Stimulated activated CD8-positive, alpha-beta memory T cell treated with anti-CD3 and anti-CD28 coated beads, Interleukin-15, amount 100 ng/mL, for 4 hours (primary cell): ENCODE data around the gene NQO2.
"Not testable (repeated sequence)": the region's sequence is repeated elsewhere in the genome, so short reads cannot be mapped to it uniquely, and the experiment has no call there.

ENCODE experiments used
- DNase-seq, 2 donors: peaks; one replicate each; pipeline ENCODE4 v3.0.0-alpha.2; 2020; ENCODE audit warnings: low read depth in 2 of 2

NQO2 gene

DNA sequence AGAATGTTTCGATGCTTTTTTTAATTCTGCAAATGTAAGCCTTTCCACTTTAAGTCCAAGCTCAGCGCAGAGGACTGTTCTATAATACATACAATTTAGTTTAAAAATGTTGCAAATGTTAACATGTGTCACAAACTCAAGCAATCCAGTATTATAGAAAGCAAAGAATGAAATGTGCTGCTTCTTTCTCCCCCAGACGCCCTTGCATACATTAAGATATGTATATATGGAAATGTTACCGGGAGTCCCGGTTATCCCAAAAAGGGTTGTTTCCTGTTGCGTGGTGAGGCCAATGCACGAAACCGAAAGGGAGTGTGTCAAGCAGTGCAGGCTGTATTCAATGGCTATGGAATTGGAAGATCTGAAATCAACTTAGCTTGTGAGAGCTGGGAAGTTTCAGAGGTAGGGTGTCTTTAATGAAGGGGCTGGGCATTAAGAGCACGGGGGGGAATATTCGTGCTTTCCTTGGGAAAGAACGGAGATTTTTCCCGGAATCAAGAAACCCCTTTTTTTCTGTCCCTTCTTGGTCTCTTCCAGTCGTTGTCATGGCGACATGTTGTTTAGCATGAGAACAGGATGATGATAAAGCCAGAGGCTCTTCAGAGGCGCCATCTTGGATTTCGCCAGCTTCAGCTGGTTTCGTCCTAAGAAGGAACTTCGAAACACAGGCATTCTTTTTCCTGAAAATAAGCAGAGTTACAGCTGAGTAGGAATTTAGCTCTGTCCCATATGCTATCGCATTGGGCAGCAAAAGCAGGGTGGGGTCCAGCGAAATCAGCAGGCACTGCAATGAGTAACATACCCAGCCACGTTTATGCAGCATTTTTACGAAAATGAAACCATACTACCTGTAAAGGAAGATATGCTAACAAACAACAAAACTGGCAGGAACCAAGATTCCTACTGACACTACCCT lies 10.1 kb upstream of the NQO2 start:
- DNase-seq = peak; percentile 41 to 62

- no peak for DNase-seq
Measured at GRCh38 chr6:2990248-2990931, 9.3 kb upstream of the NQO2 start.

DNA sequence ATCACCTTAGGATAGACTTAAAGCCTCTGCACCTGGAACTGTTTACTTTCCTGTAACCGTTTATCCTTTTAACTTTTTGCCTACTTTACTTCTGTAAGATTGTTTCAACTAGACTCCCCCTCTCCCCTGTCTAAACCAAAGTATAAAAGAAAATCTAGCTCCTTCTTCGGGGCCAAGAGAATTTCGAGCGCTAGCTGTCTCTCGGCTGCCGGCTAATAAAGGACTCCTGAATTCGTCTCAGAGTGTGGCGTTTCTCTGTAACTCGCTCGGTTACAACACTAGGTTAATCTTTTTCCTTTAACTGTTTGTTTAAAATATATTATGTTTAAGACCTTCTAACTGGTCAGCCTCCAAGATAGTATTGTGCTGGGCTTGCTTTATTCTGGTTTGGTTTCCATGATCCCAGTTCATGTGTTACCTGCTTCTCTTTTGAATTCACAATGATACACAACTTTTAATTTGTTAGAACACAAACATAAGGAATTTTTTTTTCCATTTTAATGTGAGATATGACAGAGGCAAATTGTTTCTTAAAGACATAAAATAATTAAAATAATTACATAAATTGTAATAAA lies 8.7 kb upstream of the NQO2 start:
- DNase-seq = no peak

DNA sequence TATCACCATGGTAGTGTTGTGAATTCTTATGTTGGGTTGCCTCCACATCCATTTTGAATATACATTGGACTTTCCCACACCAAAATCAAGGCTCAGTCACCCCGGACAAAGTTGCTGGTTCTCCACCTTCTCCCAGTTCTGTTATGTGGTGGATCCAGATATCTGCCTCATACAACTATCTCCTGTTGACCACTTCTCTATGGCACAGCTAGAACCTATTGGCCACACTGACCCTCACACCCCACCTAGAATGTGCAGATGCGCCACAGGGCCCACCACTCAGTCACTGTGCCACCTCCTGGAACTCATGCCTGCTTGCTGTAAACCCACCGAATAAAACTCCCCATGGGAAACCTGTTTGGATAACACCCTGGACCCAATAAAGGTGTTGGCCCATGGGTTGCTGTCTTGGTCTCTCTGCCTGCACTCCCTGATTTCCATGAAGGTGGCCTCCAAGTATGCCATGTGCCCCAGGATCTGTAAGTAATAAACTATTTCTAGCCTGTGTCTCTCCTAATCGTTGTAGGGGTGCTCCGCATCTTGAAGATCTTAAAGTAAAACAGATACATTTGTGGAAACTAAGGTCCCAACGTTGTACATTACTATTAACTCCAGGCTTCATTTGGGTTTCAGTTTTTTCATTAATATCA lies 7.2 kb upstream of the NQO2 start:
- no peak for DNase-seq

GRCh38 chr6:2993755-2994317 lies 5.9 kb upstream of the NQO2 start:
- no peak for DNase-seq

GRCh38 chr6:2998249-2998997 lies 1.3 kb upstream of the NQO2 start:
- DNase-seq = not testable (repeated sequence)

DNA sequence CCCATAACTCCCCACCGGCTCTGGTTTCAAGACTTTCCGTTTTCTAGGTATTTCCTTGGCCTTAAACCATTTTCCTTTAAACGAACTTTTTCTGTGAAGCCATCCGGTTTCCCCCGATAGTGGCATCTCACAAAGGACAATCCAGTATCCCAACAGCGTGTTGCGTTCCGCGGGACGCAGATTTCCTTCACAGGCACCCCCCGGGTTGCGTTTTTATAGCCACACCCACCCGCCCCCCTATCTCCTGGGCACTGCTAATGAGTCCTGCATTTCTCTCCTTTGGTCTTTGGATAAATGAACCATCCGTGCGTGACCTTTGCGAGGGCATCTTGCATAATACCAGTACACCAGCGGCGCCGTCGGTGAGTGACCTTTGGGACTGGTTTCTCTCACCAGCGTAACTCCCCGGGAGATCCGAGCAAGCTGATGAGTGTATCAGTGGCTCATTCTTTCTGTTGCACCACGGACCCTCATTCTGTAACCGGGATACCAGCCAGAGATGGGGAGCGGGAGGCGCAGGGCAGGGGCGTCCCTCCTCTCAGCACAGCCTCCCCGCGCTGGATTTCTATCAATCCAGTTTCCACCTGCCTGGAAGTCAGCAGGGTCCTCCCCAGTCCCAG lies 586 bp upstream of the NQO2 start:
- no peak for DNase-seq

- DNase-seq = no peak
Measured at GRCh38 chr6:3001146-3001772, 1.6 kb downstream of the NQO2 start.

GRCh38 chr6:3001773-3002293 lies 2.1 kb downstream of the NQO2 start:
- DNase-seq = no peak

DNA sequence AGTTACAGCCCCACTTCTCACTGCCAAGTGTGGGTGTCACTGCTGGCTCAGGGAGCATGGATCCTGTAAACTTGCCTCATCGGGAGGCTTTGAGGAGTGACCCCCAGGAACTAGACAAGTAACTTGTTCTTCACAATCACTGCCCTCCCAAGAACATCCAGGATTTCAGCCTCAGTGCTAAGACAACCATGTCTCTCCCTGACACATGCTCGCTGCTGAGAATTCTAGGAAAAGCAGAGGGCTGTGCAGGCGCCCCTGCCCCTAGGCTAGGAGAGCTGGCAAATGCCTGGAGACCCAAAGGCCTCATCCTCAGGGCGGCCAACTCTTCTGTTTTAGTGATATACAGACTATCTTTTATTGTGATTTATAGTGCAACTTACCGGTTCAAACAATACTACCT lies 3.5 kb downstream of the NQO2 start:
- not testable (repeated sequence) for DNase-seq

DNA sequence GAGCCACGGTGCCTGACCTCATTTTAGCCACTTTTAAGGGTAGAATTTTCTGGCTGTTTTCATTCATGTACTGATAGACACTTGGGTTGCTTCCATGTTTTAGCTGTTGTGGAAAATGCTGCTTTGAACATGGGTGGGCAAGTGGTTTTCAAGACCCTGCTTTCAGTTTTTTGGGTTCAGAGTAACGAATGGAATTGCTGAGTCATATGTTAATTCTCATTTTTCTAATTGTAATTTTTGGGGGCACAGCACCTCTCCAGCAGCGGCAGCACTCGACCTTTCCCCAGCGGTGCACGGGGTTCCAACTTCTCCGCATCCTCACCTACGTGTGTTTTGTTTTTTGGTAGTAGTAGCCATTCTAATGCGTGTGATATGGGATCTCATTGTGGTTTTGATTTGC lies 5.4 kb downstream of the NQO2 start:
- no peak for DNase-seq

DNA sequence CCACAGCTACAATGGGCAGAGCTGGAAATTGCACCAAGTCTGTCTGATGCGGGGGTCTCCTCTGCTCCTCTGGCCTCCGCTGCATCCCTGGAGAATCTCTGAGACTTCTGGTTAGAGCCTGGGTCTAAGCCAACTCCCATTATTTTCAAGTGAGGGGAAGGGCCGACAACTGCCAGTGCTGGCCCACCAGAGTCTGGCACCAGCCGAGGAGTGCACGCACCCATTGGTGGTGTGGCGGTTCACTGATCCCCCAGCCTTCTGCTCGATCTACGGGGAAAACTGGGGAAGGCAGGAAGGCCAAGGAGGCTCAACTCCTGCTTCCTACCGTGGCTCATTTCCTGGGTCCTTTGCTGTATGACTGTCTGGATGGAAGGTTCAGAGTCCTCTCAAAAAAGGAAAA lies 6.2 kb downstream of the NQO2 start:
- DNase-seq = no peak

- DNase-seq = no peak
Measured at GRCh38 chr6:3006476-3006875, 6.8 kb downstream of the NQO2 start.

GRCh38 chr6:3007571-3007970 lies 7.9 kb downstream of the NQO2 start:
- no peak for DNase-seq

- not testable (repeated sequence) for DNase-seq
Measured at GRCh38 chr6:3008712-3009265, 9.1 kb downstream of the NQO2 start.

GRCh38 chr6:3009930-3010329 lies 10.2 kb downstream of the NQO2 start:
- DNase-seq = no peak

DNA sequence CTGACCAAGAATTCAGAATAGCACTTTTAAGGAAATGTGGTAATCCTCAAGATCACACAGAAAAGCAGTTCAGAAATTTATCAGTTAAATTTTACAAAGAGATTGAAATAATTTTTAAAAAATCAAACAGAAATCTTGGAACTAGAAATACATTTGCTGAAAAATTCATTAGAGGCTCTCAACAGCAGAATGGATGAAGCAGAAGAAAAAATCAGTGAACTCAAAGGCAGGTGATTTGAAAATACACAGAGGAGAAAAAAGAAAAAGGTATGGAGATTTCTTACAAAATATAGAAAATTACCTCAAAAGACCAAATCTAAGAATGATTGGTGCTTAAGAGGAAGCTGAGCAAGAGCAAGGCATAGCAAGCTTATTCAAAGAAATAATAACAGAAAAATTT lies 11.5 kb downstream of the NQO2 start:
- DNase-seq = no peak

GRCh38 chr6:3011592-3011991 lies 11.9 kb downstream of the NQO2 start:
- DNase-seq = no peak

DNA sequence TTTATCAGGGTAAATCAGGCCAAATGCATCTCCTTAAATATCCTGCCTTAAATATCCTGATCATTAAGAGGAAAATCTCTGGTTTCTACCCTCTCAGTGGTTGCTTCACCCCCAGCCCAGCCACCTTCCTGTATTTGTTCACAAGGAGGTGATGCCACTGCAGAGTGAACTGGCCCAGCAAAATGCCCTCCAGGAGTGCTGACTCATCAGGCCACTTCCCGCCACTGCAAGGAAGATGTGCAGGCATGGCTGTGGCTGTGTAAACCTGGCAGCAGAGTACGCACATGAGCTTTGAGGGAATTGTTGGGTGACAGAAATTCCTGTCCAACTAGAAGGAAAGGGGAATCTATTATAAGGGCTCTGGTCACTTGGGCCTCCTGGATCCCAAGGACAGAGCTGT lies 13.8 kb downstream of the NQO2 start:
- no peak for DNase-seq
